ENCODE data around the gene BORCS6. TPM values are rescaled to one million over a fixed set of nuclear protein-coding genes. Genes with fewer than 3 reads are reported as not detected.
"Not testable (repeated sequence)": the region's sequence is repeated elsewhere in the genome, so short reads cannot be mapped to it uniquely, and the experiment has no call there.

Gene BORCS6
- total RNA-seq, 1 experiment from 2014 or later: 0.62 TPM

DNA sequence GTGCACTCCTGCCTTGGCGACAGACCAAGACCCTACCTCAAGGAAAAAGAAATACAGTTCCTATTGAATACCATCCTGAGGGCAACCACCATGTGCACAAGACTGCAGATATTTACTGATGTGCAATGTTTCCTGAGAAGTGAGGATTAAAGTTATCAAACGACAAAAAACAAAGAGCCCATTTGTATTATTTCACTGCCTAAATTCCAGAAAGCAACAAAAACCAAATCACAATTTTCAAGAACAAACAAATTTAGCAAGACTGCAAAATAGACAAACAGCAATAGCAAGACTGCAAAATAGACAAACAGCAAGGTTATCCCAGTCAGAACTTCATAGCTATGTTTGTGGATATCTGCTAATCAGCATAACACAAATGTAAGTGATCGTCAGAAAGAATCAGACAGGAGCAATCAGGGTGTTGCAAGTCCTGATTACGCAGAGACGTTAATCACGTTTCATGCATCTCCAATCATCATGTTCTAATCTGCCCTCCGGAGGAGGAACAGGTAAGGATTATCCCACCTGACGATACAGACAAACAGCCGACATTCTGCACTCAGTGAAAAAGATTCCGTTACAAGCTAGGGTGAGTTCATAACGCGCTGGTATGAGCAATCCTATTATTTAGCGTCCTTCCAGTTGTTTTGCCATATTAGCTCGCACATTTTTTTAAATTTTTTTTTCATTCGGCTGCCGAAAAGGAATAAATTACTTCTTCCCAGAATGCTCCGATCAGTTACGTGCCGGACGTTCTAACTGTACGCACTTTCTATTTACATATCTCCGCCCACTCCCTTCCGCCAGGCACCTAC, 16.7 kb downstream of the BORCS6 start:
- peak; percentile 97 for DNase-seq (ENCODE audit: low spot score)

- DNase-seq (ENCODE audit: low spot score): not testable (repeated sequence)
These were observed 19.8 kb downstream of the BORCS6 start for GRCh38 chr17:8170186-8170585.

- no peak for DNase-seq (ENCODE audit: low spot score)
These were observed 22.5 kb downstream of the BORCS6 start for GRCh38 chr17:8167526-8167925.

- DNase-seq (ENCODE audit: low spot score): no peak
These were observed 23.2 kb downstream of the BORCS6 start for GRCh38 chr17:8166731-8167130.

- DNase-seq (ENCODE audit: low spot score): no peak
These were observed 25.2 kb downstream of the BORCS6 start for GRCh38 chr17:8164815-8165131.

DNA sequence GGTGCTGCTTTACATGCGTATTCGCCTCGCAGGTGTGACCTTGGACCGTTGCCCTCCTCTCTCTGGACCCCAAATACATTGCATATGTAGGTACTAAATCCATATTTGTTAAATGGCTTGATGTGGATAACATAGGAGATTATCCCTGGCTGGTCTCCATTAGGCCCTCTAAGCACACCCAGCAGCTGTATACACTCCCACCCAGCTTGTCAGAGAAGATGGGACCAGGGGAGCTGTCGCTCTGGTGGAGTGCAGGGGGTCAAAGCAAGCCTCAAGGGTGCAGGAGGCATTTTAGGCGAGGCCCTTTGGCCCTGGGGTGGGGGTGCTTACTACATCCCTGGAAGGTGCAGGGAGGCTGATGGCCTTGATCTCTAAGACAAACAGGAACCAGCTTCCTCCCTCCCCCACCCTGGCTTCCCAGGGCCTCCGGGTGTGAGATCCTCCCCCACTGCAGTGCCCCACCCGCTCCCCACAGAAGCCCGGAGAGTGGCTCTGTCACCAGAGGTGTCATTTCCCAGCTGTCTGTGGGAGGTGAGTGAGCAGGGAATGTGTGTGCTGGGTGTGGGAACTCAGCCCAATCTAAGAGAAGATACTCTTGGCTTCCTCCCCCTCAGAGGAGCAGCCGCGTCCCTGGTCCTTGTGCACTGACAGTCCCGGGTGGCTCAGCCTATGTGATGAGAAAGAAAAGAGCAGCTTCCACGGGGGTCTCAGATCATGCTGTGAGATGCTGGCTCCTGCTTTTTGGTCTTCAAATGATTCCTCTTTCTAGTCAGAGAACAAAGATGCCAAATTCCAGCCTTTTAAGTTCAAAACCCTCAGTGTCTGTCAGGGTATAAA, 25.8 kb downstream of the BORCS6 start:
- no peak for DNase-seq (ENCODE audit: low spot score)

DNA sequence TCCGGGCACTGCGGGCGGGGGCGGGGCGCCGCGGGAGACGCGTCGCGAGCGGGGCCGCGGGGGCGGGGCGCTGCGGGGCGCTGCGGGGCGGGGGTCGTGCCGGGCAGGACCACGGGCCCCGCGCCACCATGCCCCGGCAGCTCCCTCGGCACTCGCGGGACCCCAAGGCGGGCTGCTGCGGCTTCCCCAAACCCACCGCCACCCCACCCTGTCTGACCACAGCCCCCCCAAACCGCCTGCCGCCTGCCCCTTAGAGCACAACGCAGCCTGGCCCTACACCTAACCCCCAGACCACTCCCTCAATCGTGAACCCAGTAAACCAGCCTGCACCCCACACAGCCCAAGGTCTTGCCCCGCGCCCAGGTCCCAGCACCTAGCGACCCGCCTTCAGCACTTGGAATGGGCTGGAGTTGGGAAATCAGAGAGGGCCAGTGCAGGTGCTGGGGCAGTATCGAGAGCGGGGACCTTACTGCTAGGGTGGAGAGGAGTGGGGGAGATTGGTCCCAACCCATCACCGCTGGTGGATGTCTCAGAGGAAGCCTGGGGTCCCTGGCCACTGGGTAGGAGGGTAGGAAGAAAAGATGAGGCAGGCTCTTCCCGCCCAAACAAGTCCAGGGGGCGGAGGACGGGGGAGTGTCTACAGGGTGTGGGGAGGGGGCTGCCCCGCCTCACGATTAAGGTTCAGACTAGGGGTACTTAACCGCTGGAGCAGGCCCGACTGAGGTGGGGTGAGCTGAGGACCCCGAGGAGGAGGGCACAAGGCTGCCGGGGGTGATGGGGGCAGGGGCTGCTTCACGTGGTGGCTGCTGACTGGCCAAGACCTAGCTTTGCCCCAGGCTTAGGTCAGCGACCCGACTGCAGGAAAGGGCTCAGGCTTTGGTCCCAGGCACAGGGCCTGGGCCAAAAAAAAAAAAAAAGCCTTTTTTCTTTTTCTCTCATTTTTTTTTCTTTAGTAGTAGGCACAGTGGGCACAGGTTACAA, 26.7 kb downstream of the BORCS6 start:
- no peak for DNase-seq (ENCODE audit: low spot score)

- peak; percentile 35 for DNase-seq (ENCODE audit: low spot score)
These were observed 27.6 kb downstream of the BORCS6 start, which contains the start of gene VAMP2 for GRCh38 chr17:8162233-8162996. Gene VAMP2, minus strand, starts transcription at chr17:8162948. Its CDS starts 69 bp downstream, at chr17:8162879.

- no peak for DNase-seq (ENCODE audit: low spot score)
These were observed 28.4 kb downstream of the BORCS6 start for GRCh38 chr17:8161289-8162232.

GRCh38 chr17:8160741-8161221, 29.2 kb downstream of the BORCS6 start:
- no peak for DNase-seq (ENCODE audit: low spot score)

DNA sequence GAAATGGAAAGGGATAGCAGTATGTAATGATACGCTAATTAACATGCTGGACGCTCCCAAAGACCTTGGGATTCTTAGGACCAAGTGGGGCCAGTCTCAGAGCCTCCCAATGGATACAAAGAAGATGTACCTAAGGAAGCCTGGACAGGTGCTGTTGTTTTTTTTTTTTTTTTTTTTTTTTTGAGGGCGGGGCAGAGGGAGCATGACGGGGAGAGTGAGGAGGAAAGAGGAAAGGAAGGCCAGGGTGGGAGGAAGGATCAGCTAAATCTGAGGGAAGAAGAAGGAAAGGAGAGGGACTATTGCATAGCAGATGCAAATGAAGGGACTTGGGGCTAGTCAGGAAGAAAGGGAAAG, 29.8 kb downstream of the BORCS6 start:
- DNase-seq (ENCODE audit: low spot score): no peak

- DNase-seq (ENCODE audit: low spot score): no peak
These were observed 30.3 kb downstream of the BORCS6 start for GRCh38 chr17:8159459-8160223.

DNA sequence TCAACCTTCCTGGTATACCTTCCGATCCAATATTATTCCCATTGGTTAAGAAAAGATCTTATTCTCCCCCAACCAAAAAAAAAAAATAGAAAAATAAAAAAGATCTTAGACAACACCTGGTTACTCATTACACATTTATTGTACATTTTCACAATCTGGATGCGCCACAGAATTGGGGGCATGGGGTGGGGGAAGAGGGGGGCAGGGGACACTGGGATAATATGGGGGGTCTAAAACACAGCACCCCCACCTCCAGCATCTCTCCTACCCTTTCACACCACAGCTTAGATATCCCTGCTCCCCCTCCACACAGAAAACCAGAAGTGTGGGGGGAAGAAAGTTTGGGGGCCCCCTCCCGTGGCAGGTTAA, 31.0 kb downstream of the BORCS6 start:
- DNase-seq (ENCODE audit: low spot score): no peak

DNA sequence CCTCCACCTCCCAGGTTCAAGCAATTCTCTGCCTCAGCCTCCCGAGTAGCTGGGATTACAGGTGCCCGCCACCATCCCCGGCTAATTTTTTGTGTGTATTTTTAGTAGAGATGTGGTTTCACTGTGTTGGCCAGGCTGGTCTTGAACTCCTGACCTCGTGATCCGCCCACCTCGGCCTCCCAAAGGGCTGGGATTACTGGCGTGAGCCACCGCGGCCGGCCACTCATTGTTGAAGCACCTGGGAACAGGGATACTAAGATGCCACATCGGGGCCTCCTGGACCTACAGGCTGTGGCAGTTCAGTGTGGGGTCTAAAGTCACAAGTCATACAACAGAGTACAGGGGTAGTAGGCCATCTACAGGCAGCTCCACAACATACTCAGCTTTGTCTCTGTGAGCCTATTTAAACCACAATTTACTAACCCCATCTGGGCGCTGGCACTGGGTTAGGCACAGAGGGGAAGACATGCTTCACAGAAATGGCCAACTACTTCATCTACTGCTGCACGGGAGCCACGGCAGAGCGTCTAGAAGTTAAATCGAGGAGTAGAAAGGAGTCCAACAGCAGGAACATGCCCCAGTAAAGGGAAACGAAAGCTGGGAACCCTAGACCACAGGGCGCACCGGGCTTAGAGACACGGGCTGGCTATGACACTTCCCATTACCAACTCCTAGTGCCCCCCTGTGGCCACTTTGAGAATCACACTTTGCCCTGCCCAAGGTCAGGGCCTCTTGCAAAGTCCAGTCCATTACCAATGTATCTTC, 31.5 kb downstream of the BORCS6 start:
- peak; percentile 64 for DNase-seq (ENCODE audit: low spot score)

DNA sequence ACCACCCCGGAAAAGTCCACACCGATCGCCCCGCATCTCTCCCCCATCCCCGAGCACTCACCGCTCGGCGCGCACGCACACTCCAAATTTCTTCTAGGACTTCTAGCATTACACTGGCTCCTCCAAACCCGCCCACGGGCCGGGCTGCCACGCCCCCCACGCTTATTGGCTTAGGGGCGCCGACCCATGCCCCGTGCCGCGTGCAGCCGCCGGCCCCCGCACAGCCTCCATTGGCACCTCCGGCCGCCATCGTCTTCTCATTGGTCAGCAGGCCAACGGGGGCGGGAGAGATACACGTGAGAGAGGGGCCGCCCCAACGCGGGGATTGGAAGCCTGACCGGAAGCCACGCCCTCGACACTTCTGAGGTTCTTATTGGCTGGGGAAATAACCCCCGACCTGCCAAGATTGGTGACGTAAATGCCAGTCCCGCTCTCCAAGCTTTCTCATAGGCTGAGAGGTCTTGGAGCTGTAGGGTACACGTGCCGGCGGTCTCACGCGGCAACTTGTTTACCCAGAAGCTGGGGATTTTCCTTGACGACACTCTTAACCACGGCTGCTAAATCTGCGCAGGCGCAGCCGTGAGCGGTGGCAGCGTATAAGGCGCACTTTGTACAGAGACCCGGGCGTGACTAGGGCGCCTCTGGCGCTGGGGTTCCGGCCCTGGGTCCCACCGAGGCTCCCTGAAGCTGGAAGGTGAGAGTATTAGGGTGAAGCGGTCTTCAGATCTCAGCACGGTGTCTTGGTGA, 33.6 kb downstream of the BORCS6 start:
- peak; percentile 99 for DNase-seq (ENCODE audit: low spot score)

- no peak for DNase-seq (ENCODE audit: low spot score)
These were observed 34.1 kb downstream of the BORCS6 start for GRCh38 chr17:8155996-8156245.

GRCh38 chr17:8155231-8155995, 34.6 kb downstream of the BORCS6 start:
- no peak for DNase-seq (ENCODE audit: low spot score)

All from H4 (cell line).